Cortex of kidney (tissue), 1 donor: Measurements from ENCODE around the gene DPYD.

Source experiments
- DNase-seq: peaks from one replicate; lab custom pipeline; 2025; lab: John Stamatoyannopoulos, UW

The DPYD gene

DNA sequence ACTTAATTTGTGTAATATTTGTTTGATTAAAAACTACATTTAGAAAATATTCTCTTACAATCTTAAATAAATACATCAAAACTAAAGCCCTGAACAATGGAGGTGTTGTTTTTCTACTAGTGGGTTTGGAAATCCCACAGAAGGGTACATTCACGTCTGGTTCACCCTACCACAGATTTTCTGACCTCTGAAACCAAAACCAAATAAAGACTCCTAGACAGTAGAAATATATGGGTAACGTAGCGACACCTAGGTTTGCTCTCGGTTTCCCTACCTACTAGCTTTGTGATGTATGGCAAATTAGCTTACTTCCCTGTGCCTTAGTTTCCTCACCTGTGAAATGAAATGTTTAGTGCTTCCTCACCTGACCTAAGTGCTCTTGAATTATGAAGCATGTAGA is 312.6 kb downstream of the DPYD start:
- DNase-seq, result no peak

DNA sequence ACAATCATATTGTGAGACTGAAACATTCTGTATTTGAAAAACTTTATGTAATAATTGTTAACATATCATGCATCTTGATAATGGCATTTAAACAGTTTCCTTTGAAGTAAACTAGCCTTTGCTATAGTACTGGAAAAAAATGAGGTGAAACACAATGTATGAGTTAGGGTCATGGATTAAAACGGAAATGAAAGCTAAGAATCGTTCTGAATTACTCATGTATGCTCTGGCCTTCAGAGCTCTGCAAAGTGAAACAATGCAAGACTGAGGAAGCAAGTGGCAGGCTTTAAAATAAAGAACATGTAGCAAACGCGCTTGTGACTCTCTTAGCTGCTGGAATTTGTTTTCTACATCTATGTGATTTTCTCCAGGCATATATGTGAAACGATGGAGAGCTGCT is 317.1 kb downstream of the DPYD start:
- no peak for DNase-seq

DNA sequence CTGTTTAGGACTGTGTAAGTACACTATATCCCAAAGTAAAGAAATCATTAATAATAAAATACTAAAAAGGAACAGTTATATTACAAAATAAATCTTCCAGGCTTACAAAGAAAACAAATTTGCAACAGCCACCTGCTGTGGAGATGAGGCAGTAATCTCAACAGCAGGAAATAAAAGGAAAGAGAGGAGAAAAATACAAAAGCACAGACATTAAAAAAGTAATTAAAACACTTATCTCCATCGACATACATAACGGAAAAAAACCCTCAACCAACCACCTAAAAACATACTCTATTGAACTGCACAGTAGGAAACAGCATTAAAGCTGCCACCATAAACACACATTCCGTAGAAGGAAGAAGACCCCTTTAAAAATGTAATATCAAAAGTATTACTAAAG is 317.6 kb downstream of the DPYD start:
- no peak for DNase-seq

DNA sequence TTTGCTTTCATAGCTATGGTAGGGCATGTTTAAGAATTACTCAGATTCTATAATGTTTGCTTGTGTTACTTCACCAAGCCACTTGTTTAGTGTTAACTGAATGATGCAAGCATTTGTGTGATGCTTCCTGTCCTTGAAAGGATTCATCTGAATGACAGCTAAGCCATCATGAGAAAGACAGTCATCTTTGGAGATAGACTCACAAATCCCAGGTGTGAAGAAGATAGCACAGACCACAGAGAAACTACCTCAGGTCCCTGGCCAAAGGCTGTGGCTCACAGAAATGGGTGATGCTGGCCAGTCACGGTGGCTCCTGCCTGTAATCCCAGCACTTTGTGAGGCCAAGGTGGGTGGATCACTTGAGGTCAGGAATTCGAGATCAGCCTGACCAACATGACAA is 321.4 kb downstream of the DPYD start:
- DNase-seq, result no peak

DNA sequence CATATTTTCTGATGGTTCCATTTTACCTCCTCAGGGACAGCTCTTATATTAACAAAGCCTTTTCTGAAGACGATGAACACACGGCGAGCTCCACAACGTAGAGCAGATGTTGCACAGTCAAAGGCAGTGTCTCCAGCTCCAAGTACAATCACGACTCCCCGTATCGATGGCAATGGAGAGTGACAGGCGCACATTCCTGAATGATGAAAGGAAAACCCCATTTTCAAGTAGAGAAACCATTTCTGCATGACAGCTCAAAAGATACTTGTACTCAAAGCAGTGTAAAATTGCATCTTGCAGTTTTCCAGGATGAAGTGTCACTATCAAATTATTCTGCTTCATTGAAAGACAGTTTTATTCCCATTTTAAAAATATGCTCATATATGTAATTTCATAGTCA is 327.6 kb downstream of the DPYD start:
- no peak for DNase-seq

DNA sequence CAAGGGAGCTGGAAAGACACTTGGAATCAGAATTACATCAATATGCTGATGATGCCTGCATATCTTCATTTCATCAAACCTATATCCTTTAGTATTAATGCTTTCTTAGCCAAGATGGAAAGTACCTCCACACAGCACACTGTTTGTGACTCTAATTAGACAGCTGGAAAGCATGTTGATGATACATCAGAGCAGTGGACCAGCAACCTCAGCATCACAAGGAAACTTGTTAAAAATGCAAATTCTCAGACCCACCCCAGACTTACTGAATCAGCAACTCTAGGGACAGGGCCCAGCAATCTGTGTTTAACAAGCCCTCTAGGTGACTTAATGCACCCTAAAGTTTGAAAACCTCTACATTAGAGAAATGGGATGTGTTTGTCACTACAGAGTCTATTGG is 332.1 kb downstream of the DPYD start:
- DNase-seq, result no peak

DNA sequence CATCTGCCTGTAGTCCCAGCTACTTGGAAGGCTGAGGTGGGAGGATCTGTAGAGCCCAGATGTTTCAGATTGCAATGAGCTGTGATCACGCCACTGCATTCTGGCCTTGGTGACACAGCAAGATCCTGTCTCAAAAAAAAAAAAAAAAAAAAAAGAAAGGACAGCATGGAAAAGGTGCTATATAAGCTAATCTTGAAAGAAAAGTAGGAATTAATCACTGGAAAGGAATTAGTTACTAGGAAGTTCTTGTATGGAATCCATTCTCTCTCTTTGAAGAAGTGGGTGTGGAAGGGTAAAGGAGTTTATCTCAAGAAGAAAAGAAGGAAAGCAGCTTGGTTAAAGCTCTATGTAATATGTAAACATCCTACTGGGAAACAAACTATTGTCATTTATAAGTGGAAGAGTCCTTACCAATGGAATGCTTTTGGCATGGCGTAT is 339.2 kb downstream of the DPYD start:
- DNase-seq, result no peak

DNA sequence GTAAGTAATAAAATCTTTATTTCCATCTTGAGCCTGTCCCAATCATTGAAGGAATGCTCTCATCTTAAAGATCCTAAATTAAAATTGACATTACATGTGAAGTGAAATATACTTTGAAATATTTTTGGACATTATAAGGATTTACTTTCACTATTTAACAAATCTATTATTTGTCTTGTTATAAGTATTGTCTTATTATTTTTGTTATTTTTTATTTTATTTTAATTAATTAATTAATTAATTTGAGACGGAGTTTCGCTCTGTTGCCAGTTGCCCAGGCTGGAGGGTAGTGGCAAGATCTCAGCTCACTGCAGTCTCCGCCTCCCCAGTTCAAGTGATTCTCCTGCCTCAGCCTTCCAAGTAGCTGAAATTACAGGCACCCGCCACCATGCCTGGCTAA is 343.2 kb downstream of the DPYD start:
- no peak for DNase-seq

DNA sequence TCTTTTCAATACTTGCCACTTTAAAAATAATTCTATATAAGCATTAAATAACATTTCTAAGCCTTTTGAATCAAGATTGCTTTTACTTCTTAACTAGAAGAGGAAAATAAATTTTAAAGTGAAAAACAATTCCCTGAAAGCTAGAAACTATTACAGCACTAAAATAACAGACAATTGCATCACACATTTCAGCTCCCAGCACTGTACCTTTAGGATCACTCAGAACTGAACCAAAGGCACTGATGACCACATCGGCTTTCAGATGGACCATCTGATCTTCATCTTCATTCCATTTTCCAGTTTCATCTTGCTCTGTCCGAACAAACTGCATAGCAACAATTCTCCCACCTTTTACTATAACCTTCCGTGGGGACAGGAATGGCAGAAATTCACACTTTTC is 347.3 kb downstream of the DPYD start:
- DNase-seq, result no peak

DNA sequence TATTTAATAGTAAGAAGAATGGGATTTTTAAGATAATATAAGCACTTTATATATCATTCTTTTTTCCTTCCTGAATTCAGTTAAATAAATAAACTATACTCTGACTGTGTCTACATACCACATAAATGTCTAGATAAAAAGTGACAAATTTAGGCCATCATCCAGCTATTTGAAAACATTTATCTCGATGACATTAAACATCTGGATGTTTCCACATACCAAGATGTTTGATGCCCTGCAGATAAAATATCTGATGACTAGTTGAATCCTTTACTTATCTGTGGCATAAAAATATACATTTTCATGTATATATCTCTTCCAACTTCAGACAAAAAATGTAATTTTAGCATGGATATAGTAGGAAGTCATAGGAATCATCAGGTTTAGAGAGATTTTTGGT is 348.3 kb downstream of the DPYD start:
- no peak for DNase-seq

DNA sequence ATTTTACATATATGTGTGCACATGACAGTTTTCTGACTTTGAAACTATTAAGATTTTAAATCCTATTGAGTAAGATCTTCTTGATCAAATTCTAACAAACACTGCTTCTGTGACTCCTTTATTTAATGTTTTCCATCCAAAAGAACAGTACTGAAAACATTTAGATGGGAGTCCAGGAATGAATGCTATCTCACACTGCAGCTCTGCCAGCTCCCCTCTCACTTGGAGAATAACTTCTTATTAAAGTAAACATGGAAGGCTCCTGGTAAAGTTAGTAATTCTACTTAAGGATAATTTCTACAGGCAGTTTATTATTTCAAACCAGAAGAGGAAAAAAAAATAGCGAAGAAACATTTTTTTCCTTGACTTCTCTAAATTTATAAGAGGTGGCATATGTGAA is 349.1 kb downstream of the DPYD start:
- no peak for DNase-seq

DNA sequence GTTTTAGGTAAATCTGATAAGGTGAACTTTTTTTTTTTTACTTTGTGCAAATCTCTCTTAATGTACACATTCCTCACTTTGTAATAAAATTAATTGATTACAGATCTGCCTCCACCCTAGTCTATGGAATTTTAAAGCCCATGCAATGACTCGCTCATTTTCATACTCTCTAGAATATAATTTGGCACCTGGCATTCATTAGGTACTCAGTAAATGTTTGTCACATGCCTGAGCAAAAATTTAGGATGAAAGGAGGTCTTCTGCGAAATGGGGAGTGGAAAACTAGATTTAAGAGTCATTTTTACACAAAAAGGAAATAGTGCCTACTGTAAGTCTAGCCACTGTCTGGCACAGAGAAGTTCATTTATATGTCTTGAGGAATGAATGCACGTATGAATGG is 350.1 kb downstream of the DPYD start:
- DNase-seq, result no peak

DNA sequence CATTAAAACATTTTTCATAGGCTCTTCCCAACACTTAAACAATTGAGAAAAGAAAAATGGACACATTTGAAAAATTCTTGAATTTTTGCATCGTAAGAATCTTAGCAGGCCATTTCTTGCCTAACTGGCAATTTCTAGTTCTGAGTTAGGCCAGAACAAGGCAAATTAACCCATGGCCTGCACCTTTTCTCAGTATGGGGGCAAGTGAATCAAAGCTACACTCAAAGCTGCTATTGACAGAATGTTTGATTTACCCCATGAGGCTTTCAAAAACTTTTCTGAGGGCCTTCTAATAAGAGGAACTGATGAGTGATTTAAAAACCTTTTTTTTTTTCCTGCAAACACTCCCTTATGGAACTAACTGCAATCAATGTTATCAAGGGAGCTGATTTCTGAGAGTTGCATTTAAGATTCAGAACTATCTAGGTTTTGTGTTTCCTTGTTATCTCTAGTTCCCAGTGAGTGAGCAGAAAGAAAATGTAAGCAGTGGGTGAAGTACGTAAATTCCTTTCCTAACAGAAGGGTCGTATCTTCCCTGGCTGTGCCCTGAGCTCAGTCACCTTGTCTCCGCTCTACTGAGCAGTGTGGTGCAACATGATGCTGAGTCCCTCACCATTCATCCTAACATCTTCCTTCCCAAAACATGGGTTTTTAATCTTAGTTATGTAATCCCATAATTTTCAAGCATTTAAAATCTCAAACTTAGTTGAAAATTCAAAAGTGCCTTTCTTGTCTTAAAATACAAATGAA is 353.7 kb downstream of the DPYD start:
- no peak for DNase-seq

DNA sequence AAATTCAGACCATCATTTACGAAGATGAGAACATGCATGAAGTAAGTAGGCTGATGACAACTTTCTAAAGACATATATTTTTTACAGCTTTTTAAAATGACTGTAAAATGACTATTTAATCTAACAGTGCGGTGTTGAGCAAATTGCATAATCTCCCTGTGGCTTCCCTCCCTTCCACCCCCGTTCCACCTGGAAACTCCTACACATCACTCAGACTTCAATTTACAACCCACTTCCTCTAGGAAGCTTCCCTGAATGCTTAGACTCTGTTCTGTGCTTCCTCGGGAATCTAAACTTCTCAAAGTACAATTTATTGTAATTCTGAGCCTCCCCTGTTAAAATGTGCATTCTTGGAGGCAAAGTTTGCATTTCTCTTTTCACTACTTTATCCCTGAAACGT is 354.9 kb downstream of the DPYD start:
- no peak for DNase-seq

DNA sequence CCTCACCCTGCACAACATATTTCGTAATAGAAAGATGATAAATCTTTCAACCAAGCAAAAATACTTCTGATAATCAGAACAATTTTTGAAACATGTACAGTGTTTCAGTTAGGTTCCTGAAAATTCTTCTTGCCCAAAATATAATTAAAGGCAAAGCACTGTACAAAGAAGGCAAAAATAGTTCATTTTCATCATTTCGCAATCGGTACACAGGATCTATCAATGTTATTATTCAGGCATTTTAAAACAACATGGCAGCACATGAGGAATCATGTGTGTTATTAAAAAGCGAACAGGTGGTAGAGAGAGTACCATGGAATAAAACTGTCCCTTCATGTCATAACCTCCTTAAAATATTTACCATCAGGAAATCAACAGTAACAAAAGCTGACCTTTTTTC is 356.9 kb downstream of the DPYD start:
- DNase-seq, result no peak

DNA sequence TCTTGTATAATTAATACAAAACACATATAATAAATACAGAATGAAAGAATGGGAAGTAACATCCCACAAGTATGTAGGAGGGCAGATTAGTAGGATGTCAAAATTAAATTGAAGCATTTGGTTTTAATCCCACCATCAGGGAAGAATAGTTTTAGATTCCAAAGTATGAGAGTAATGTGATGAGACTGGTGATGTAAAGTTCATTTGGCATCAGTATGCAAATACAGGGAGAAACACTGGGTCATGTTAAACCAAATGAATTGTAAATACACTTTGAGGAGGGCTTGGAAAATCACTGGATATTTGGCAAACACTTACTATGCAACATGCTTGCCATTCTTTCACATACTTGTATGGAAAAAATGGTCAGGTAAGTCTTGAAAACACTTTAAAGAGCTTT is 358.8 kb downstream of the DPYD start:
- no peak for DNase-seq

DNA sequence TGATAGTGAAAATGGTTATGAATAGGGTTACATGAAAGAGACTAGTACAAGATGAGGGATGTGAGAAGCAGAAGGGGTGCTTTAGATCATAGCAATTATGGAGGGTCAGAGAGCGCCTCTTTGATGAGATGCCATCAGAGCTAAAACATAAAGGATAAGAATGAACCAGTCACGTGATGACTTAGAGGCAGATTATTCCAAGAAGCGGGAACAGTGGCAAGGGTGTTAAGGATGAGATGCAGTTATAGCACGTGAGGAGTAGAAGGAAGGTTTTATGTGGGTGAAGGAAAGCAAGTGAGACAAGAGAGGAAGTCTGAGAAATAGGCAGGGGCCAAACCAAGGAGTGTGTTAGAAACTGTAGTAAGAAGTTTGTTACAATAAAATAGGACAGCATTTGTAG is 360.1 kb downstream of the DPYD start:
- no peak for DNase-seq

DNA sequence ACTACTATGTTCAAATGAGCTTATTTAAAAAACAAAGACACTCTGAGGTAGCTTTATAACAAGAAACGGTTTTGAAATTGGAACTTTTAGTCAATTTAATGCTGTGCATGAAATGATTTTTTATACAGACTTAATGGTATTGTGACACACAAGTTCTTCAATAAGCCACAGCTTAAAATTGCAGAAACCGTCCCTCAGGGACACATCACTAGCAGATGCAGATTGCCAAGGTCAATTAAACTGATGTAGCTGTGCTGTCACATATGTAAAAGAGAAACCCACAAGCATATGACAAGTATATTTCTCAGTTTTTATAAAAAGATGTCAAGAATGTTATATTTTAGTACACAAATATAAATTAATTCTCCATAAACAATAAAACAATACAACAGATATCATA is 366.9 kb downstream of the DPYD start:
- no peak for DNase-seq

DNA sequence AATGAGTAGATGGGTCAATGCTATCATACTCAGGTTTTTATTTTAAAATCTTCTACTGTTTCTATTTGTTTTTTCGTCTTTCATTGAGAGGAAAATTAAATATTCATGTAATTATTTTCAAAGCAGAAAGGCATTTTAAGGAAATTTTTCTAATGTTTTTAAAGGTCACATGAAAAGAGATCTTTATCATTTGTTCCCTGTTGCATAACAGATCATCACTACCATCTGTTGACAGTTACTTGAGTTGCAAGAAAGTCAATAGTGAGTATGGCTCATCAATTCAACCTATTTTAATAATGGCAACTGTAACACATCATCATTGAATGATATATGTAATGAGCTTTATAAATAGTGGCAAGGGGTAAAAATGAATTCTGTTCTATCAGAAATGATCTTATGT is 369.7 kb downstream of the DPYD start:
- no peak for DNase-seq

DNA sequence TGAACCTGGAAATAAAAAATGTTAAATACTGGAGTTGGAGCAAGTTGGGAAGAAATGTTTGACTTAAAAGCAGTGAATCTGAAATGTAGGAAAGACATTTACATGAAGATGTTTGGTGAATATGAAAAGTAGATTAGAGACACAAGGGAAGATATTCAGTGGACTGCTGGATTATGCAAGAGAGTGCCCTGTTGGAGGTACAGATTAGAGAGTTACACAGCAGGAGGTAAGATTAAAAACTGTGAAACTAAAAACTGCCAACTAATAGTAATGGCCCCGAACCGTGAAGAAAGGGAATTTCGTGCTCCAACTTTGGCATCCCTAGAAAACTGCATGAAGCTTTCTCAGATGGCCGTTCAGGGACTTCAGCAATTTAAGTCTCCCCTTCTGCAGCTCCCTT is 375.4 kb downstream of the DPYD start:
- no peak for DNase-seq

DNA sequence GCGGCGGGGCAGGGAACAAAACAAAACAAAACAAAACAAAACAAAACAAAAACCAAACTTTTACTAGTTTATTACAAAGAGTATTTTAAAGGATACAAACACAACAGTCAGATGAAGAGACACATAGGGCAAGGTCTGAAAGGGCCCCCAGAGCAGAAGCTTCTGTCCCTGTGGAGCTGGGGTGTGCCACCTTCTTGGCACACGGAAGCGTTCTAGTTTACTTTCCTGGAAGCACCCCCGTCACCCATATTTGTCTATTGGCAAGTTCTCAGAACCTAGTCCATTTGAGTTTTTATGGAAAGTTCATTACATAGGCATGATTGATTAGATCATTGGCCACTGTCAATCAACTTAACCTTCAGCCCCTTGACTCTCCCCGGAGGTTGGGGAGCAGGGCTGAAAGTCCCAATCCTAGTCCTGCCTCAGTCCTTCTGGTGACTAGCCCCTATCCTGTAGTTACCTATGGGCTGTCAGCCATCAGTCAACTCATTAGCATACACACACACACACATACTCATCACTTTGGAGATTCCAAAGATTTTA is 380.4 kb downstream of the DPYD start:
- DNase-seq, result no peak

DNA sequence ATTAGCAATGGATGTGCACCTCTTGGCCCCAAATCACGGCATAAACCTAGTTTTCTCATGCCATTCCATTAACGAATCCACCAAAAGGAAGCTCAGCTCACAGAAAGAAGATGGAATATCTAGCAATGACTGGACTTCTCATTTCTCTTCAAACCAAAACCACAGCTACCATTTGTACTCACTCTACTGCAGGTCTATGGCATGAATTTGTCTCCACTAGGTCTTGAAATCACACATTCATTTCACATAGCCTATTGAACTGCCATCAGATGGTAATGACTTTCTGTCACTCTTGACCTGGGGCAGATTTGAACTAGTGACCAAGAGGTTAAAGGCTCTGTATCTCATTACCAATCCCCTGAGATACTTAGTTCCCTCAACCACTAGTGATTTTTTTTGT is 382.7 kb downstream of the DPYD start:
- DNase-seq, result no peak

DNA sequence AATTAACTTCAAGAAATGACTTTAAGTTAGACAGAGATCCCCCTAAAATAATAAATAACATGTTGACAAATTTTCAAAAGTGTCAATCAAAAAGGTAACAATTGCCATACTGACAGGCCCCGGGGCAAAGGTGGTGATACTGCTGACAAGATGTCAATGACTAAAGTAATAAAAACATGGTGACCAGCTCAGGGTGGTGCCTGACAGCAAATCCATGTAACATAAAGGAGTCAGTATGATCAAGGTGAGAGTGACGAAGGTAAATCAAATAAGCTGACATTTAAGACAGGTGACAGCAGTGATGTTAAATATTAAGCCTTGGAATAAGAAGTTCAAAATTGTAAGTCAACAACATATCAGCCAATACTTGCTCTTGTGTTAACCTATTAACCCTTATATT is 387.5 kb downstream of the DPYD start:
- DNase-seq, result no peak

DNA sequence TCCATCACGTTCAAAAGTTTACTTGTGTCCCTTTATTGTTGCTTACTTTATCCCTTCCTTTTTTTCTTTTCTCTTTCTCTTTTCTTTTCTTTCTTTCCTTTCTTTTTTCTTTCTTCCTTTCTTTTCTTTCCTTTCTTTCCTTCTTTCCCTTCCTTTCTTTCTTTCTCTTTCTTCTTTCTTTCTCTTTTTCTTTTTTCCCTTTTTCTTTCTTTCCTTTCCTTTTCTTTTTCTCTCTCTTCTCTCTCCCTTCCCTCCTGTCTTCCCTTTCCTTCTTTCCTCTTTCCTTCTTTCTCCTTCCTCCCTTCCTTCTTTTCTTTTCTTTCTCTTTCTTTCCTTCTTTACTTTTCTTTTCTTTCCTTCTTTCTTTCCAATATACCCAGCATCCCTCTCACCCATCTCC is 391.2 kb downstream of the DPYD start:
- no peak for DNase-seq
